PC-3 (cell line): ENCODE results near the gene CALM1. TPM values are rescaled to one million over a fixed set of nuclear protein-coding genes. Genes with fewer than 3 reads are reported as not detected.

Experiments used
- ATAC-seq: fragments of 200-7000 bp; cut with Tn5 transposase; 2 replicates; pipeline ENCODE4 v1.9.1; 2020; ENCODE audit warnings: mild to moderate bottlenecking, moderate library complexity
- BruUV-seq: library from RNA; stranded (reverse); fragments of 400-500 nt; replicated peaks from 2 replicates; lab custom pipeline; 2021; lab: Mats Ljungman, UMichigan
- CTCF ChIA-PET: fragments of 300-600 bp; sonication (Branson Sonifier 250); formaldehyde crosslinking; loops from one replicate; lab custom pipeline; 2022; ENCODE audit warnings: antibody characterized with exemption; lab: Charles Lee
- POLR2A ChIA-PET: fragments of 300-600 bp; sonication (Branson Sonifier 250); formaldehyde crosslinking; loops from one replicate; lab custom pipeline; 2022; ENCODE audit warnings: antibody characterized with exemption; ENCODE audit not compliant: unreplicated experiment; lab: Charles Lee
- DNase-seq: peaks from one replicate; pipeline ENCODE4 v3.0.0-alpha.2; 2015
- H2AFZ ChIP-seq: fragments of 300-600 bp; sonication (generic); 2 replicates; pipeline ENCODE4 v1.6.0; 2016; ENCODE audit warnings: antibody characterized with exemption, low read length
- H3F3A ChIP-seq: fragments of 300-600 bp; sonication (generic); one replicate; pipeline ENCODE4 v1.6.0; 2017; ENCODE audit warnings: antibody characterized with exemption, low read length, control low read depth, mild to moderate bottlenecking; ENCODE audit not compliant: unreplicated experiment
- H3K27ac ChIP-seq: fragments of 300-600 bp; sonication (generic); 2 replicates; pipeline ENCODE4 v1.5.1; 2016; ENCODE audit warnings: mild to moderate bottlenecking, low read length
- H3K27me3 ChIP-seq: fragments of 300-600 bp; sonication (generic); 2 replicates; pipeline ENCODE4 v1.6.1; 2016; ENCODE audit warnings: low read length, mixed read lengths
- H3K36me3 ChIP-seq: fragments of 300-600 bp; sonication (generic); 2 replicates; pipeline ENCODE4 v1.6.1; 2016; ENCODE audit warnings: low read depth, mixed run types, low read length, mixed read lengths
- H3K4me1 ChIP-seq: fragments of 300-600 bp; sonication (generic); 2 replicates; pipeline ENCODE4 v1.5.1; 2016; ENCODE audit warnings: low read length; ENCODE audit not compliant: insufficient read depth
- H3K4me2 ChIP-seq: fragments of 300-600 bp; sonication (generic); 2 replicates; pipeline ENCODE4 v1.6.0; 2016; ENCODE audit warnings: low read length
- H3K4me3 ChIP-seq: fragments of 300-600 bp; sonication (generic); 2 replicates; pipeline ENCODE4 v1.5.1; 2016; ENCODE audit warnings: mild to moderate bottlenecking, low read length, mixed read lengths
- H3K79me2 ChIP-seq: fragments of 300-600 bp; sonication (generic); 2 replicates; pipeline ENCODE4 v1.6.1; 2017; ENCODE audit warnings: low read length, mixed read lengths
- H3K9ac ChIP-seq: fragments of 300-600 bp; sonication (generic); 2 replicates; pipeline ENCODE4 v1.6.0; 2016; ENCODE audit warnings: mild to moderate bottlenecking, low read length
- H3K9me2 ChIP-seq: fragments of 300-600 bp; sonication (generic); replicated peaks from 2 replicates; pipeline ENCODE4 v1.6.1; 2016; ENCODE audit warnings: mixed run types, low read length, mixed read lengths
- H3K9me3 ChIP-seq: fragments of 300-600 bp; sonication (generic); 2 replicates; pipeline ENCODE4 v1.6.1; 2016; ENCODE audit warnings: low read length, mixed read lengths
- H4K20me1 ChIP-seq: fragments of 300-600 bp; sonication (generic); 2 replicates; pipeline ENCODE4 v1.6.1; 2016; ENCODE audit warnings: low read length, mixed read lengths
- CTCF ChIP-seq: fragments of 300-600 bp; sonication (generic); conservative IDR thresholded peaks from 2 replicates; pipeline ENCODE4 v1.5.1; 2017; ENCODE audit warnings: antibody characterized with exemption, low read depth, mild to moderate bottlenecking, low read length
- EZH2 ChIP-seq: fragments of 300-600 bp; sonication (generic); IDR thresholded peaks from one replicate; pipeline ENCODE4 v1.6.1; 2017; ENCODE audit warnings: antibody characterized with exemption, mild to moderate bottlenecking, low read length; ENCODE audit not compliant: unreplicated experiment
- EZH2phosphoT487 ChIP-seq: fragments of 300-600 bp; sonication (generic); IDR thresholded peaks from 2 replicates; pipeline ENCODE4 v1.6.1; 2018; ENCODE audit warnings: mild to moderate bottlenecking, antibody characterized with exemption, low read length, borderline replicate concordance
- intact Hi-C: fragments of 100-400 bp; cut with micrococcal nuclease; formaldehyde crosslinking; loops from 2 replicates; pipeline ENCODE4 v1.9.0; 2023
- total RNA-seq: library from RNA; depleted of rRNA; stranded (reverse); fragments of >200 nt; gene quantifications from 2 replicates; pipeline ENCODE4 v1.2.3, GENCODE V29; 2014

CALM1 gene
- total RNA-seq, 1 experiment from 2014 or later = 1,162 TPM

- Histone ChIP-seq H3K9me3 (no peaks in the 10 kb centered on the region), H3K27me3 (no peaks in the 10 kb centered on the region), H3K4me3 (no peak overlapping the region), H3K9ac (no peak overlapping the region), H3K4me1 (no peaks in the 10 kb centered on the region; the same call in 1 of the 2 replicates), H3K79me2 (no peaks in the 10 kb centered on the region), H3K9me2 (no peaks in the 10 kb centered on the region), H4K20me1 (no peaks in the 10 kb centered on the region), H2AFZ (no peak overlapping the region), H3K36me3 (no peaks in the 10 kb centered on the region), H3K27ac (no peak overlapping the region), H3K4me2 (no peak overlapping the region), H3F3A (no peaks in the 10 kb centered on the region)
- CTCF ChIA-PET = interaction anchor here (0.7 kb wide), 1 partner anchor 80 kb away, joined by 3 read pairs; no protein-coding TSS in a partner anchor
- no peak for ATAC-seq
- no TSS peak for BruUV-seq
- TF ChIP-seq CTCF (no peak), EZH2 (no peak), EZH2phosphoT487 (no peak)
- POLR2A ChIA-PET = no interaction called here
- intact Hi-C loops = no loop called here
- DNase-seq = no peak
Observed at GRCh38 chr14:90434370-90435020, 37.7 kb downstream of the CALM1 start.

DNA sequence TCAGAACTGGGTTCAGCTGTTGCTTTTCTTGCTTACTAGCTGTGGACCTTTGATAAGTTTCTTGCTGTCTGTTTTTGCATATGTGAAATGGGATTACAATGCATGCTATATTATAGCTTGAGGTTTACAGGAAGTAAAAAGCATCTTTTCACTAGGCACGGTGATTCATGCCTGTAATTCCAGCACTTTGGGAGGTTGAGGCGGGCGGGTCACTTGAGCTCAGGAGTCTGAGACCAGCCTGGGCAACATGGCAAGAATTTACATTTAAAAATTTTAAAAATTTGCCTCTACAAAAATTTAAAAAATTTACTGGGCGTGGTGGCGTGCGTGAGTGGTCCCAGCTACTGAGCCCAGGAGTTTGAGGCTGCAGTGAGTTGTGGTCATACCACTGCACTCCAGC lies 42.0 kb downstream of the CALM1 start:
- no TSS peak for BruUV-seq
- TF ChIP-seq CTCF (no peak), EZH2 (no peak), EZH2phosphoT487 (no peak)
- Histone ChIP-seq H3K27me3 (no peaks in the 10 kb centered on the region), H3K36me3 (no peaks in the 10 kb centered on the region), H3K79me2 (no peaks in the 10 kb centered on the region), H4K20me1 (no peaks in the 10 kb centered on the region), H3K9ac (no peak overlapping the region), H3F3A (no peaks in the 10 kb centered on the region), H2AFZ (no peak overlapping the region), H3K27ac (no peak overlapping the region), H3K9me2 (no peaks in the 10 kb centered on the region), H3K9me3 (no peaks in the 10 kb centered on the region), H3K4me2 (no peak overlapping the region), H3K4me1 (peaks cover 10% of the 10 kb centered on the region), H3K4me3 (no peak overlapping the region)
- intact Hi-C loops = no loop called here
- peak; percentile 34 for DNase-seq
- ChIA-PET CTCF (interaction anchor here (1.1 kb wide), 1 partner anchor 39 kb away, joined by 6 read pairs; no protein-coding TSS in a partner anchor), POLR2A (no interaction called here)
- ATAC-seq = peak; percentile 23

- H3K79me2 ChIP-seq = no peaks in the 10 kb centered on the region
- no peaks in the 10 kb centered on the region for H4K20me1 ChIP-seq
- H3K27me3 ChIP-seq = no peaks in the 10 kb centered on the region
- no peak overlapping the region for H3K27ac ChIP-seq
- H3K36me3 ChIP-seq = no peaks in the 10 kb centered on the region
- H3K9me2 ChIP-seq = no peaks in the 10 kb centered on the region
- H3K4me1 ChIP-seq = peaks cover 21% of the 10 kb centered on the region
- H3K4me3 ChIP-seq = no peak overlapping the region
- peak; percentile 58 for ATAC-seq
- no TSS peak for BruUV-seq
- TF ChIP-seq EZH2phosphoT487 (no peak), CTCF (no peak), EZH2 (no peak)
- H3K9ac ChIP-seq = no peak overlapping the region
- DNase-seq = peak; percentile 50
- POLR2A ChIA-PET = no interaction called here
- H3K9me3 ChIP-seq = no peaks in the 10 kb centered on the region
- CTCF ChIA-PET = no interaction called here
- no peak overlapping the region for H3K4me2 ChIP-seq
- H3F3A ChIP-seq = no peaks in the 10 kb centered on the region
- no peak overlapping the region for H2AFZ ChIP-seq
- intact Hi-C loops = no loop called here
Observed at GRCh38 chr14:90440021-90440451, 43.2 kb downstream of the CALM1 start.
